H1 (cell line): ENCODE data around the gene PAX4. TPM values are rescaled to one million over a fixed set of nuclear protein-coding genes. Genes with fewer than 3 reads are reported as not detected.

Experiments used
- CTCF ChIA-PET: fragments of 300-600 bp; sonication (Branson Sonifier 250); formaldehyde crosslinking; loops from one replicate; lab custom pipeline; 2021; ENCODE audit not compliant: partially characterized antibody; lab: Charles Lee
- POLR2A ChIA-PET: fragments of 300-600 bp; sonication (Branson Sonifier 250); formaldehyde crosslinking; loops from one replicate; lab custom pipeline; 2021; ENCODE audit warnings: inconsistent platforms; ENCODE audit not compliant: partially characterized antibody; lab: Charles Lee
- DNase-seq, 2 experiments: peaks; one replicate each; pipeline versions ENCODE4 v3.0.0 to v3.0.0-alpha.2; 2010 to 2022; ENCODE audit warnings: low spot score in 2 of 2, low read depth in 1 of 2, mixed read lengths in 1 of 2
- FAIRE-seq: peaks from 2 replicates; lab custom pipeline; 2011; peaks lifted over from hg19 to GRCh38; lab: Jason Lieb, UNC
- H2AFZ ChIP-seq: 2 replicates; pipeline ENCODE4 v1.8.1; 2012; ENCODE audit warnings: low read length, inconsistent platforms
- H2AK5ac ChIP-seq: 2 replicates; pipeline ENCODE4 v1.6.1; 2013; ENCODE audit warnings: low read depth, low read length
- H2BK120ac ChIP-seq: replicated peaks from 2 replicates; pipeline ENCODE3; 2013; ENCODE audit warnings: low read depth, low read length, inconsistent platforms
- H2BK12ac ChIP-seq: 2 replicates; pipeline ENCODE4 v1.6.1; 2013; ENCODE audit warnings: low read depth, low read length
- H2BK15ac ChIP-seq: 2 replicates; pipeline ENCODE4 v1.6.1; 2013; ENCODE audit warnings: low read length
- H2BK20ac ChIP-seq: 2 replicates; pipeline ENCODE4 v1.6.1; 2013; ENCODE audit warnings: low read length
- H2BK5ac ChIP-seq: 2 replicates; pipeline ENCODE4 v1.6.1; 2013; ENCODE audit warnings: low read depth, low read length
- H3K14ac ChIP-seq: 2 replicates; pipeline ENCODE4 v1.6.1; 2013; ENCODE audit warnings: inconsistent platforms; ENCODE audit not compliant: insufficient read length
- H3K18ac ChIP-seq: 2 replicates; pipeline ENCODE4 v1.6.1; 2013; ENCODE audit warnings: low read length; ENCODE audit errors: extremely low read depth
- H3K23ac ChIP-seq: 2 replicates; pipeline ENCODE4 v1.6.1; 2013; ENCODE audit warnings: inconsistent platforms; ENCODE audit not compliant: insufficient read length
- H3K23me2 ChIP-seq: 2 replicates; pipeline ENCODE4 v1.6.1; 2013; ENCODE audit warnings: low read depth, low read length
- H3K27ac ChIP-seq: 2 replicates; pipeline ENCODE4 v1.6.1; 2011; ENCODE audit warnings: low read depth, low read length, inconsistent platforms
- H3K27me3 ChIP-seq, 4 experiments: replicated peaks in 1 of 4; 1 replicate in 1 of 4; 2 replicates in 3 of 4; pipeline versions ENCODE4 v1.6.1 to v1.8.1; 2011 to 2013; ENCODE audit warnings: low read length in 3 of 4, mild to moderate bottlenecking in 3 of 4, inconsistent platforms in 2 of 4, mixed read lengths in 2 of 4, moderate library complexity in 1 of 4; ENCODE audit not compliant: control insufficient read depth in 3 of 4, insufficient read depth in 3 of 4; ENCODE audit errors: extremely low read depth in 1 of 4
- H3K36me3 ChIP-seq, 4 experiments: 2 replicates each; pipeline versions ENCODE4 v1.6.1 to v1.8.1; 2011 to 2013; ENCODE audit warnings: mild to moderate bottlenecking in 4 of 4, low read length in 3 of 4, moderate library complexity in 2 of 4, control low read depth in 1 of 4, inconsistent platforms in 1 of 4; ENCODE audit not compliant: insufficient read depth in 4 of 4, control insufficient read depth in 2 of 4
- H3K4ac ChIP-seq: replicated peaks from 2 replicates; pipeline ENCODE3; 2013; ENCODE audit warnings: low read length, low read depth, mixed read lengths, inconsistent platforms; ENCODE audit not compliant: insufficient read length
- H3K4me1 ChIP-seq, 4 experiments: replicated peaks in 1 of 4; 1 replicate in 1 of 4; 2 replicates in 3 of 4; pipeline versions ENCODE4 v1.6.1 to v1.8.1; 2011 to 2013; ENCODE audit warnings: low read length in 3 of 4, inconsistent platforms in 2 of 4, mixed read lengths in 1 of 4; ENCODE audit not compliant: insufficient read depth in 4 of 4, control insufficient read depth in 3 of 4
- H3K4me2 ChIP-seq, 2 experiments: 2 replicates each; pipeline versions ENCODE4 v1.6.1 to v1.8.1; 2011 to 2013; ENCODE audit warnings: low read depth in 2 of 2, low read length in 2 of 2, control low read depth in 1 of 2, inconsistent platforms in 1 of 2, mild to moderate bottlenecking in 1 of 2; ENCODE audit not compliant: insufficient read depth in 1 of 2
- H3K4me3 ChIP-seq, 4 experiments: fragments of 200-600, 300-600 bp in 1 of 4; sonication (generic), shearing (Covaris generic), sonication (Bioruptor Twin) in 1 of 4; 2 replicates each; pipeline versions ENCODE4 v1.5.1 to v1.8.1; 2011 to 2016; ENCODE audit warnings: low read length in 4 of 4, low read depth in 3 of 4, control low read depth in 2 of 4, inconsistent platforms in 2 of 4, mild to moderate bottlenecking in 2 of 4, mixed read lengths in 1 of 4, moderate library complexity in 1 of 4; ENCODE audit not compliant: insufficient read depth in 2 of 4; ENCODE audit errors: extremely low read depth in 1 of 4
- H3K56ac ChIP-seq: replicated peaks from 2 replicates; pipeline ENCODE3; 2013; ENCODE audit warnings: low read depth, mild to moderate bottlenecking, mixed read lengths, low read length, inconsistent platforms; ENCODE audit not compliant: insufficient read length
- H3K79me1 ChIP-seq: 2 replicates; pipeline ENCODE4 v1.6.1; 2013; ENCODE audit warnings: low read depth, low read length, control low read depth
- H3K79me2 ChIP-seq, 2 experiments: 2 replicates each; pipeline versions ENCODE4 v1.6.1 to v1.8.1; 2012 to 2013; ENCODE audit warnings: low read length in 2 of 2, mild to moderate bottlenecking in 2 of 2, inconsistent platforms in 1 of 2; ENCODE audit not compliant: insufficient read depth in 2 of 2, control insufficient read depth in 1 of 2
- H3K9ac ChIP-seq, 4 experiments: replicated peaks in 1 of 4; 1 replicate in 1 of 4; 2 replicates in 3 of 4; pipeline versions ENCODE4 v1.6.1 to v1.8.1; 2011 to 2013; ENCODE audit warnings: low read depth in 3 of 4, low read length in 3 of 4, control low read depth in 2 of 4, mild to moderate bottlenecking in 2 of 4, moderate library complexity in 2 of 4, inconsistent platforms in 1 of 4; ENCODE audit errors: extremely low read depth in 1 of 4
- H3K9me3 ChIP-seq, 2 experiments: 2 replicates each; pipeline versions ENCODE4 v1.6.1 to v1.8.1; 2012 to 2013; ENCODE audit warnings: mild to moderate bottlenecking in 2 of 2, moderate library complexity in 2 of 2, control low read depth in 1 of 2, inconsistent platforms in 1 of 2, low read depth in 1 of 2, low read length in 1 of 2, mixed read lengths in 1 of 2; ENCODE audit not compliant: insufficient read depth in 2 of 2
- H4K20me1 ChIP-seq, 2 experiments: replicated peaks in 1 of 2; 2 replicates each; pipeline versions ENCODE3 to v1.8.1; 2011 to 2013; ENCODE audit warnings: inconsistent platforms in 2 of 2, low read length in 2 of 2, mild to moderate bottlenecking in 1 of 2; ENCODE audit not compliant: insufficient read depth in 2 of 2, control insufficient read depth in 1 of 2
- H4K5ac ChIP-seq: 2 replicates; pipeline ENCODE4 v1.6.1; 2013; ENCODE audit warnings: low read length, low read depth, mixed read lengths, inconsistent platforms; ENCODE audit not compliant: insufficient read length
- H4K8ac ChIP-seq: 2 replicates; pipeline ENCODE4 v1.8.0; 2013; ENCODE audit warnings: mild to moderate bottlenecking, moderate library complexity, low read length, inconsistent platforms; ENCODE audit not compliant: insufficient read depth; ENCODE audit errors: extremely low read depth
- H4K91ac ChIP-seq: replicated peaks from 2 replicates; pipeline ENCODE3; 2013; ENCODE audit warnings: low read length, mixed read lengths, inconsistent platforms; ENCODE audit not compliant: insufficient read length
- BACH1 ChIP-seq: IDR thresholded peaks from 2 replicates; pipeline ENCODE4 v1.6.1; 2012; ENCODE audit warnings: low read length, improper control_type of control experiment
- EGR1 ChIP-seq: IDR thresholded peaks from 2 replicates; pipeline ENCODE4 v1.6.1; 2011; ENCODE audit warnings: low read depth, low read length, borderline replicate concordance
- MAX ChIP-seq: IDR thresholded peaks from 2 replicates; pipeline ENCODE4 v1.6.1; 2012; ENCODE audit warnings: inconsistent platforms
- PHF8 ChIP-seq: fragments of 200-600 bp; sonication (generic); conservative IDR thresholded peaks from 2 replicates; pipeline ENCODE4 v1.7.1; 2012; ENCODE audit warnings: low read depth, mild to moderate bottlenecking, inconsistent platforms, low read length, moderate library complexity
- POLR2A ChIP-seq, 2 experiments: IDR thresholded peaks; 1 replicate in 1 of 2; 2 replicates in 1 of 2; pipeline ENCODE4 v1.6.1; 2011; ENCODE audit warnings: low read depth in 2 of 2, low read length in 2 of 2, mild to moderate bottlenecking in 2 of 2; ENCODE audit errors: control extremely low read depth in 1 of 2
- RAD21 ChIP-seq, 2 experiments: IDR thresholded peaks in 1 of 2; conservative IDR thresholded peaks in 1 of 2; 2 replicates each; pipeline ENCODE4 v1.6.1; 2011; ENCODE audit warnings: low read depth in 2 of 2, low read length in 2 of 2, improper control_type of control experiment in 1 of 2, inconsistent platforms in 1 of 2, mild to moderate bottlenecking in 1 of 2, moderate library complexity in 1 of 2
- RBBP5 ChIP-seq: IDR thresholded peaks from 2 replicates; pipeline ENCODE4 v1.7.1; 2012; ENCODE audit warnings: low read depth, mild to moderate bottlenecking, inconsistent platforms, low read length, moderate library complexity, borderline replicate concordance
- SP4 ChIP-seq: IDR thresholded peaks from 2 replicates; pipeline ENCODE4 v1.6.1; 2012; ENCODE audit warnings: low read length, inconsistent platforms
- SRF ChIP-seq: IDR thresholded peaks from 2 replicates; pipeline ENCODE4 v1.6.1; 2011; ENCODE audit warnings: mild to moderate bottlenecking, low read depth, low read length, moderate library complexity
- TAF1 ChIP-seq: IDR thresholded peaks from 2 replicates; pipeline ENCODE4 v1.6.1; 2011; ENCODE audit warnings: mild to moderate bottlenecking, low read depth, low read length
- TBP ChIP-seq: IDR thresholded peaks from 2 replicates; pipeline ENCODE4 v1.6.1; 2011; ENCODE audit warnings: low read depth, low read length, improper control_type of control experiment
- WGBS, 2 experiments: shearing (Covaris generic) in 1 of 2; methylation state at CpG; one replicate each; pipeline versions ENCODE4 v1.1.6 to v1.1.7; 2013 to 2015; ENCODE audit warnings: low lambda C conversion rate in 2 of 2, mixed read lengths in 2 of 2, inconsistent platforms in 1 of 2, low coverage in 1 of 2, missing lambda C conversion rate in 1 of 2; ENCODE audit not compliant: insufficient replicate concordance in 2 of 2, insufficient coverage in 1 of 2, insufficient read length in 1 of 2; ENCODE audit errors: extremely low coverage in 1 of 2, missing lambda C conversion rate in 1 of 2; 5-methylcytosine and 5-hydroxymethylcytosine counted together
- polyA plus RNA-seq, 7 experiments: library from polyadenylated mRNA; depleted of rRNA in 3 of 7; stranded (reverse) in 5 of 7; unstranded in 2 of 7; fragments of >200 nt in 5 of 7; fragments of 200-250 nt in 2 of 7; gene quantifications; 1 replicate in 5 of 7; 2 replicates in 1 of 7; 4 replicates in 1 of 7; pipeline versions ENCODE4 v1.2.1 to v1.2.3, GENCODE V29; 2011 to 2013; ENCODE audit warnings: missing spikeins in 2 of 7, mixed read lengths in 2 of 7
- total RNA-seq: library from RNA; stranded (reverse); fragmentation: NEBNext Ultra II Directional; extraction: Animal tissue kit (Norgen Biotek cat#: 25700); gene quantifications from 2 replicates; pipeline ENCODE4 v1.2.1, GENCODE V29; 2021

Gene PAX4
- total and polyA plus RNA-seq, 2 of the 8 experiments (the other 6 are each of a cell fraction or from before 2014, with no cell fraction given): 0.20 TPM; not detected in 1

- H4K8ac ChIP-seq: peak within 1 kb of the TSS; percentile 97
- peak within 1 kb of the TSS; percentile 75 to 93 (median 90) for H3K9ac ChIP-seq
- H3K4me1 ChIP-seq: peaks cover 6 to 18% (median 8%) of the 10 kb centered on the region in 4 experiments
- ChIA-PET POLR2A (interaction anchor here (0.9 to 1.9 kb wide), 4 partner anchors 32 to 239 kb away, joined by 3 to 7 read pairs (median 4); no protein-coding TSS in a partner anchor), CTCF (interaction anchor here (0.6 to 8.1 kb wide), 19 partner anchors 10 to 446 kb away, joined by 3 to 55 read pairs (median 3); partner anchors contain the start of gene SND1)
- no peak within 1 kb of the TSS for H2BK120ac ChIP-seq
- DNase-seq (peak; percentile 57 to 94), FAIRE-seq (no peak)
- H2AK5ac ChIP-seq: no peak within 1 kb of the TSS
- peaks cover 10% of the 10 kb centered on the region for H3K23me2 ChIP-seq
- peak within 1 kb of the TSS; percentile 94 for H2AFZ ChIP-seq
- H2BK20ac ChIP-seq: no peak within 1 kb of the TSS
- peak within 1 kb of the TSS; percentile 43 for H4K5ac ChIP-seq
- H3K27ac ChIP-seq: peak within 1 kb of the TSS; percentile 91
- H3K4me3 ChIP-seq: peak within 1 kb of the TSS; percentile 65 to 92 (median 88)
- H3K23ac ChIP-seq: no peak within 1 kb of the TSS
- H2BK5ac ChIP-seq: peak within 1 kb of the TSS; percentile 28; the same call in 1 of the 2 replicates
- no peak within 1 kb of the TSS for H3K56ac ChIP-seq
- H3K36me3 ChIP-seq: peaks cover 5 to 15% (median 13%) of the 10 kb centered on the region in 4 experiments
- H4K91ac ChIP-seq: peak within 1 kb of the TSS; percentile 15
- no peak within 1 kb of the TSS for H3K4ac ChIP-seq
- no peak within 1 kb of the TSS for H3K14ac ChIP-seq
- H2BK12ac ChIP-seq: peak within 1 kb of the TSS; percentile 68; the same call in 1 of the 2 replicates
- H3K27me3 ChIP-seq: peaks cover 5 to 23% (median 22%) of the 10 kb centered on the region in 4 experiments
- H3K4me2 ChIP-seq: peak within 1 kb of the TSS; percentile 90 to 95
- H4K20me1 ChIP-seq: peaks cover 4 to 14% of the 10 kb centered on the region in 2 experiments
- no peak within 1 kb of the TSS; the same call in 1 of the 2 replicates for H2BK15ac ChIP-seq
- H3K9me3 ChIP-seq: no peaks in the 10 kb centered on the region
- 2% methylated on average over 39 of the region's 77 CpGs; no CpG with 5 or more reads in 1 of the 2 experiments for WGBS, 2 experiments
- peak within 1 kb of the TSS; percentile 44; the same call in 1 of the 2 replicates for H3K18ac ChIP-seq
- peaks cover 0 to 17% of the 10 kb centered on the region in 2 experiments; a peak in 1 of 4 replicates for H3K79me2 ChIP-seq
- peaks cover 8% of the 10 kb centered on the region; the same call in 1 of the 2 replicates for H3K79me1 ChIP-seq
- TF ChIP-seq BACH1 (no peak), SRF (0 out of 2 replicates have a peak, but pooled peaks have one; percentile 38), PHF8 (peak; percentile 77; the same call in 1 of the 2 replicates), SP4 (no peak; the same call in 1 of the 2 replicates), POLR2A (IDR thresholded peaks at IDR 0.05; ENCODE audit: control extremely low read depth in 1 of 2, low read depth in 2 of 2, low read length in 2 of 2) (peak in 1 of 2 experiments; percentile 83; a peak in 2 of 3 replicates), RBBP5 (peak; percentile 99), EGR1 (peak; percentile 75), MAX (peak; percentile 39; the same call in 1 of the 2 replicates), RAD21 (IDR thresholded peaks at IDR 0.05 in 1 of 2, conservative IDR thresholded peaks at IDR 0.05 in 1 of 2; ENCODE audit: low read depth in 2 of 2, low read length in 2 of 2) (0 out of 4 replicates have a peak, but pooled peaks of 1 of the 2 experiments have one; percentile 3), TAF1 (peak; percentile 27; the same call in 1 of the 2 replicates), TBP (peak; percentile 29; the same call in 1 of the 2 replicates)
These were observed 29.8 kb downstream of the PAX4 start, which contains the start of gene ARF5 for GRCh38 chr7:127588019-127588696. Gene ARF5 (plus strand): TSS chr7:127588411. CDS start chr7:127588499, 88 bp downstream.
